ENCODE data around the gene TPBGL. TPM values are rescaled to one million over a fixed set of nuclear protein-coding genes. Genes with fewer than 3 reads are reported as not detected.

Gene TPBGL, protein sequence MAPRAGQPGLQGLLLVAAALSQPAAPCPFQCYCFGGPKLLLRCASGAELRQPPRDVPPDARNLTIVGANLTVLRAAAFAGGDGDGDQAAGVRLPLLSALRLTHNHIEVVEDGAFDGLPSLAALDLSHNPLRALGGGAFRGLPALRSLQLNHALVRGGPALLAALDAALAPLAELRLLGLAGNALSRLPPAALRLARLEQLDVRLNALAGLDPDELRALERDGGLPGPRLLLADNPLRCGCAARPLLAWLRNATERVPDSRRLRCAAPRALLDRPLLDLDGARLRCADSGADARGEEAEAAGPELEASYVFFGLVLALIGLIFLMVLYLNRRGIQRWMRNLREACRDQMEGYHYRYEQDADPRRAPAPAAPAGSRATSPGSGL
- polyA plus RNA-seq (2013, experiment 1 of 2; ENCODE audit: insufficient read length): 0.24 TPM
- polyA plus RNA-seq (2013, experiment 2 of 2; ENCODE audit: insufficient read length): 0.05 TPM

DNA sequence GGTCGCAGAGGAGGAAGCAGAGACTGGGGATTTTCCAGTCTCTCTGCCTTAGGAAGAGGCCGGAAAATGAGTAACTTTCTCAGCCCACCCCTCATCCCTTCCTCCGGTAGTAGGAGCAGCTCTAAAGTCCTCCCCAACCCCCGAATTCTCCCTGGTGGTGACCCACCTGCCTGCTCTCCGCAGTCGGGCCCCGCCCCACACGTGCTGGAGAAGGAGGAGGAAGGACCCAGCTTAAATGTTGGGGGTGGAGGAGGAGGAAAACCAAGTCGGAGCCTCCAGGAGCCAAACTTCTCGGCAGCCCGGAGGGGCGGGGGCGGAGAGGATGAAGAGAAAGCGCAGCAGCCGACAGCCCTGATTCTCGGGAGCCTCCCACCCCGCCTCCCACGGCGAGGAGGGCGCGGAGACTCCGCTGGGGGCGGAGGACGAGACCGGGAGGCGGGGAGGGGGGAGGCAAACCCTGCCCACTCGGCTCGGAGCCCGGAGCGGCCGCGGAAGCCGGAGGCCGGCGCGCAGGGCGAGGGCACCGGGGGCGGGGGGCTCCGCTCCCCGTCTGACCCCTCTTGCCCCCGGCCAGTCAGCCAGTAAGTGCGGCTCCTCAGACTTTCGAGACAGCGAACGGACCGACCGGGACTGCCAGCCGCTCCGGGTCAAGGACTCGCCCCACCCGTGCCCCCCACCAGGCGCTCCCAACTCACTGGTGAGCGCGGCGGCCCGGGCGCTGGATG lies at the start of gene TPBGL:
TSS of gene TPBGL (plus strand) at position 464 of the 725 bp plus-strand sequence. CDS start 276 bp downstream, outside the sequence.
- peak; percentile 26 for DNase-seq

DNA sequence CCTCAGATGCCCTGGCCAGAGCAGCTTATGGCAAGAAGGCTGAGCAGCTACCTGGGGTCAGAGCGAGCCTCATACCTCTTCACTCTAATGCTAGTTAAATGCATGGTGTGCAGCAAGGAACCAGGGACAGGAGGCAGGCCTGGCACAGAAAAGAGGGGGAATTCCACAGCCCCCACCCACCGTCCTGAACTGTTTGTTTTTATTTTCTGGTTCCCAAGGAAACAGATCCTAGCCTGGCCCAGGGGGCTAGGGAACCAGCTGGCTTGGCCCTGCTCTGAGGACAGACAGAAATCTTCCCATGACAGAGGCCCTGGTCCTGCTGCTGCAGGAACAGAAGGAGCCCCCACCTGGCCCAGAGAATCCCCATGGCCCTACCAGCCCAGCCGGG lies 49.2 kb upstream of the TPBGL start:
- DNase-seq: no peak

DNA sequence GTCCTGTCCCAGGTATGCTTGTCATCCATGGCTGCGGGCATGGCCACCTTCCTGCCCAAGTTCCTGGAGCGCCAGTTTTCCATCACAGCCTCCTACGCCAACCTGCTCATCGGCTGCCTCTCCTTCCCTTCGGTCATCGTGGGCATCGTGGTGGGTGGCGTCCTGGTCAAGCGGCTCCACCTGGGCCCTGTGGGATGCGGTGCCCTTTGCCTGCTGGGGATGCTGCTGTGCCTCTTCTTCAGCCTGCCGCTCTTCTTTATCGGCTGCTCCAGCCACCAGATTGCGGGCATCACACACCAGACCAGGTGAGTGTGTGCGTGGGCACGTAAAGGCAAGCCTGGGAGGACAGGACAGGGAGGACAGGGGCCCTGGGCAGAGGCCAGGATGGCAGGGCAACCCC lies 47.3 kb upstream of the TPBGL start:
- no peak for DNase-seq

DNA sequence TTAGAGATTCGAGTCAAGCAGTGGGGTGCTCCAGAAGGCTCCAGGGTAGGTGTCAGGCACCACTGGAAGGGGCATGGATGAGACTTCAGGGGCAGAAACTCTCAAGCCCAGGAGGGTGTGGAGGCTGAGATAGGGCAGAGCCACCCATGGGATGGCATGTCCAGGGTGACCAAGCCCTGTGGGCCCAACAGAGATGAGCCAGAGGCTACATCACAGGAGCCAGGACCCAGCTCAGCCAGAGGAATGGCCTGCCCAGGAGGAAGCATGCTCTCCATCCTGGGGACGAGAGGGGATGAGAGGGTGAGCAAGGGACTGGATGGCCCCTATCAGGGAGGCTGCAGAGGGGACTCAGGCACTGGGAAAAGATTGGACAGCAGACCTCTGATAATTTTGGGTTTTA lies 46.9 kb upstream of the TPBGL start:
- DNase-seq: no peak

DNA sequence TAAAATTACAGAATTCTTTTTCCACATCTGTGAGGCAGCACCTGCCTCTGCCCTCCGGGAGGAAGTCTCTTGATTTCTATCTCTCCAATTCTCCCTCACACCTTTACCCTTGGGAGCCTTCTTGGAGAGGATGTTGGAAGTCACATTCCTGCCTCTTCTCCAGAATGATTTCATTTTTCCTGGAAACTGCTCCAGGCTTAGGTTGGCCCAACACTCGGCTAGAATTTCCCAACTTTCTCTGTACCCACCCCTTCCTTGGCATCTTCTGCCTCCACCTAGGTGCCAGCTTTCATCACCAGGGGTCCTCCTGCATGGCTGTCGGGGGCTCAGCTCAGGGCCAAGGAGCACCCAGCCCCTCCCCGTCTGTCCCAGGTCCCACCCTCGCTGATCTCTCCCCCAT lies 46.4 kb upstream of the TPBGL start:
- no peak for DNase-seq

DNA sequence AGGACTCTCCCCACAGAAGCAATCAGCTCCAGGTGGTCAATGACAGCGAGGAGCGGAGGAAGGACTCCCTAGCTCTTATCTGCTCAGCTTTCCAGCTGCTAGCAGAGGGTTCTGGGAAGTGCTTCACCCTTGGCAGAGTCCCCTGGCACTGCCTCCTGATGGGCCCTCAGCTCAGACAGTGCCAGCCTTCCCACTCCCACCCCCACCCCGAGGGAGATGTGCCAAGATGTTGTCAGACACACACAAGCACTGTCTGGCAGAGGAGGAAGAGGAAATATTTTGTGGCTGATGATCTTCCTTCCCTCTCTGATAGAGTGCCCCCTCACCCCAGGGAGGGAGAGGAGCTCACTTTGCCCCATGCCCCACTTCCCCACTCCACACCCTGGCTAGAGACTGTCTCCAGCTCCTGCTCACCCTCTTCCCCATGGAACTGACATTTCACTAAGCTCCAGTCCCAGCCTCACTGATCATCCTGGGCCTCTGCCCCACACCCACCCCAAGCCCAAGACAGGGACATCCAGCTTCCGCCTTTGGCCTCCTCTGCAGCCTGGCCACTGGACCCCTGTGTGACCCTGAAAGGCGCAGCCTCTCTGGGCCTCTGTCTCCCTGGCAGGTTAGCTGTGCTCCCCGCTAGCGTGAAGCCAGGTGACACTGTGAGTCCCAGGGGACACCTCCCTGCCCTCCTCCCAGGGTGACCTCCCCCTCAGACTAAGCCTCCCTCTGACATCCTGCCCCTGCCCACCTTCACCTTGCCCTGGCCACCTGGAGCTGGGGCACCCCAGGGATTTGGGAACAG lies 45.2 kb upstream of the TPBGL start:
- no peak for DNase-seq

DNA sequence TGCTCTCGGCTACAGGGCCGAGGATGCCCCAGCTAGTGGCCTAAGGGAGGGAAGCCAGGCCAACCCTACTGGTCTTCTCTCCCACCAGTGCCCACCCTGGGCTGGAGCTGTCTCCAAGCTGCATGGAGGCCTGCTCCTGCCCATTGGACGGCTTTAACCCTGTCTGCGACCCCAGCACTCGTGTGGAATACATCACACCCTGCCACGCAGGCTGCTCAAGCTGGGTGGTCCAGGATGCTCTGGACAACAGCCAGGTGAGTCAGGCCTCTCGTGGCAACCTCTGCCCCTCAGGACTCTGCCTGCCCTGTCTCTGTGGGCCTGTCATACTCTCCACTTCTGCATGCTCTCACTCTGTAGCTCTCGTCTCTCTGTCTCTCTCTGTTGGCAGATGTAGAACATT lies 44.1 kb upstream of the TPBGL start:
- DNase-seq: no peak

DNA sequence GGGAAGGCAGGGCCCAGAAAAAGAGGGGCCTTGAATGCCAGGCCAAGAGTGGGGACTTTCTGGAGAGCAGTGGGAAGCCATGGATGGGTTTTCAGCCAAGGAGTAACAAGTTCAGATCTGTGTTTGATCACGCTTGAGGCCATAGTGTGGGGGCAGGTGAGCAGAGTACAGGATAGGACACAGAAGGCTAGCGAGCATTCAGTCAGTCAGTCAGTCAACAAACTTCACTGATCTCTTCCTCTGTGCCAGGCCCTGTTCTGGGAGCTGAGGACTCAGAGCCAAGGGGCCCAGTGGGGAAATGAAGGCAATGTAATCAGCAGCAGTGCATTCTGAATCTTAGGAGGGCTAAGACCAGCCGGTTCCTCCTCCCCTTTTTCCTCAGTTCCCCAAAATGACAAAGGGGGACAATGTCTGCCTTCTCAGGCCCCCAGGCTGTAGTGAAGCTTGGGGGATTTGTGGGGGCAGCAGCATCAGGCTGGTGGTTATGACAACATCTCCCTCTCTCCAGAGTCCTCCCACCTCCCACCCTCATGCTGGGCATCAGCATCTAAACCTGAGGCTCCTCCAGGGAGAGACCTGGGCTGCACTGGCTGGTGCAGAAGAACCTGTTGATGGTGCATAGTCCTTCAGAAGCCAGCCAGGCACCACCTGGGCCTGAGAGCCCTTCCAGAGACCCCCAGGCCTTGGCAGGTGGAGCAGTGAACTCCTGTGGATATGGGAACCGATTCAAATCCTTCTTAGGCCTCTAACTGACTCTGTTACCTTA lies 42.9 kb upstream of the TPBGL start:
- DNase-seq: no peak

DNA sequence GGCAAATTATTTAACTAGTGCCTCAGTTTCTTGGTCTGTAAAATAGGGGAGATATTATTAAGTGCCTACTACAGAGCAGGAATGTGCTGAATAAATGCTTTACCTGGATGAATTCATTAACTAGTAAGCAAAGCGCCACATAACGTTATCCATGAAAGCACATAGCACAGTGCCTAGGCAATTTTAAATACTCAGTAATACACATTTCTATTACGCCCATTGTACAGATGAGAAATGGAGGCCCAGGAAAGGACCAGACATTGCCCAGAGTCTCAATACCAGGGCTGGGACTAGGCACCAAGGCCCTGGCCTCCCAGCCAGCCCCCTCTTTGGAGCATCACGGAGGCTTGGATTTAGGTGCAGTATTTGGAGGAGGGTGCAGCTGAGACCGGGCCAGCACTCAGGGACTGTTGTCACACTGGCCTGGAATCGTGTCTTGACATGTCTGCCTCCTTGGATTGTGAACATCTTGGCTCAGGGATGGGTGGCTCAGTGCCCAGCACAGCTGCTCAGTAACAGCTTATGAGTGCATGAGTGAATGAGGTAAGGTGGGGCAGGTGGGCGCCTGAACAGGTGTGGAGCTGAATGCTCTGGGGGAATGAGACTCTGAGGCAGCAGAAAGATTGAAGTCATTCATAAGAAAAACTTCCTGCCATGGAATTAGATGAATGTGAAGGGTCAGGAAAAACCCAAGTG lies 42.1 kb upstream of the TPBGL start:
- DNase-seq: no peak

DNA sequence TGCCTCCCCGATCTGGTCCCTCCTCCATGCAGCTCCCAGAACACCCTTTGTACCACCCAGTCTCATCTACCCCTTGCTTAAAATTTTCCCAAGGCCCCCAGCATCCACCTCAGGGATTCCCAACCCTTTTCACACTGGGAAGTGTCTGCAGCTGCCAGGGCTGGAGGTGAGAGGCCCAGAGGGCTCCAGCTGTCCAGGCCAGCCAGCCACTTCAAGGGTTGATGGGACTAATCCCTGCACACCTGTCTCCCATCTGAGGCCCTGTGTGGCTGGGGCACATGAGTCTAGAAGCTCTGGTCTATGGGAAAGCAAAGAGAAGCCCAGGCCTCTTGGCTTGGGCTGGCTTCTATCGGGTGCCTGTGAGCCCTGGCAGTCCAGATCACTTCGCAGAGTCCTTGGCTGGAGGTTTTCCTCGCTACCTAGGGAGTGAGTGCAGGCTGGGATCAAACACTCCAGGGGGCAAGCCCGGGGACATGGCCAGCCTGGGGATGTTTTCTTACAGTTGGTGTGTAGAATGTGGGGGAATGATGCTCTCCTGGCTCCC lies 41.1 kb upstream of the TPBGL start:
- no peak for DNase-seq

DNA sequence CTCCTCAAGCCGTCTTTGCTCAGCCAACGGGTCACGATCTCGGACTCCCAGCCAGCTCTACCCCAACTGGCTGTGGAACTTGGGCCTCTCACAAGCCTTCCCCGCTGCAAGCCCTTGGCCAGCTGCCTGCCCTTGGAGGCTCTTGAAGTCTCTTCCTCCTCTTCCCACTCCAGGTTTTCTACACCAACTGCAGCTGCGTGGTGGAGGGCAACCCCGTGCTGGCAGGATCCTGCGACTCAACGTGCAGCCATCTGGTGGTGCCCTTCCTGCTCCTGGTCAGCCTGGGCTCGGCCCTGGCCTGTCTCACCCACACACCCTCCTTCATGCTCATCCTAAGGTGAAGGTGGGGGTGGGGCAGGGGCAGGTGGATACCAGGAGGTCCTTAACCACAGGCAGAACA lies 40.5 kb upstream of the TPBGL start:
- no peak for DNase-seq

DNA sequence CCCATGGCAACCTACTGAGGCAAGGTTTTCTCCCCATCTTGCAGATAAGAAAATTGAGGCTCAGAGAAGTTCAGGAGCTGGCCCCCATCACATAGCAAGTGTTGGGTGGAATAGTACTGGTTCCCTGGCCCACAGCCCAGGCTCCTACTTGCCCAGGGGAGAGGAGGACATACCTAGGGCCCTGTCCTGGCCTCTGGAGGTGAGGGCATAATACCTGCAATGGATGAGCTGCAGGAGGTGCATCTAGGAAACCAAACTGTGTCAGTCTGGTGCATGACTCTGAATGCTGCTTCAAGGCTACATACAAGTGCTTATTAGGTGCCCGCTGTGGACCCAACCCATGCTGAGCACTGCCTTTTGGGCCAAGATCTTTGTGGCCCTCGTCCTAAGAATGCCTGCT lies 40.0 kb upstream of the TPBGL start:
- DNase-seq: no peak

DNA sequence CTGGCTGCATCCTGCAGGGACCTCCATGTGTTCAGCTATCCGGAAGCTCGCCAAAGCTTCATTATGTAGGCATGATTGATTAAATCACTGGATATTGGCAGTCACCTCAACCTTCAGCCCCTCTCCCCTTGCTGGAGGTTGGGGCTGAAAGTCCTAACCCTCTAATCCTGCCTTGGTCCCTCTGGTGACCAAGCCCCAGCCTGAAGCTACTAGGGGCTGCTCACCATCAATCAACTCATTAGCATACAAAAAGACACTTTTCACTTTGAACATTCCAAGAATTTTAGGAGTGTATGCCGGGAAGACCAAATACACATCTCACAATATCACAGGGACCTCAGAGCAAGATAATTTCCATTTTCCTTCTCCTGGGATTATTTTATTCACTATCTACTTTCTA lies 38.8 kb upstream of the TPBGL start:
- DNase-seq: no peak

DNA sequence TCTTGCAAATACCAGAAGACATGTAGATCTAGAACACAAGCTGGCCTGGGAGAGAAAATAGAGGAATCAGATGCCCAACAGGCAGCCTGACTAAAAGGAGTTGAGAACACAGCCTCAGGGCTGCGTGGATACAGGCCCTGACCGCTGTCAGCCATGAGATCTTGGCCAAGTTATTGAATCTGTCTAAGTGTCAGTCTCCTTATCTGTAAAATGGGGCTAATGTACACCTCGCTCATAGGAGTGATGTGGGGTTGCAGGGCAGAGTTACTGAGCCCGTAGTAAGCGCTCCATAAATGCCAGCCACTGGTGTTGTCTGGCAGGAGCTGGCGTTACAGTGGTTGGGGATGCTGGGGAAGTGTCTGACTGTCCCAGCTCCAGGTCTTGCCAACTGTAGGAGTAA lies 38.4 kb upstream of the TPBGL start:
- no peak for DNase-seq

DNA sequence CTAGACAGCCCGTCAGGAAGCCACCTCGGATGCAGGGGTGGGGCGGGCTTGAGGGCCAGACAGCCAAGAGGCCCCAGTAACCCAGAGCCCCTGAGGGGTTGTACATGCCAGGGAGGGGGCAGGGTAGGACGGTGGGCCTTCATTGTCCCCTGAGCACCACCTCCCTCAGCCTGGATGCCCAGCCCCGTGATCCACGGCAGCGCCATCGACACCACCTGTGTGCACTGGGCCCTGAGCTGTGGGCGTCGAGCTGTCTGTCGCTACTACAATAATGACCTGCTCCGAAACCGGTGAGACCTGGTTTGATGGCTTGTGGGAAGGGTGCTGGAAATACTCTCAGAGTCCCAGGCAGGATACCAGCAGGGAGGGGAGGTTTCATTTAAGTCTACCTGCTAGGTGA lies 37.4 kb upstream of the TPBGL start:
- no peak for DNase-seq

DNA sequence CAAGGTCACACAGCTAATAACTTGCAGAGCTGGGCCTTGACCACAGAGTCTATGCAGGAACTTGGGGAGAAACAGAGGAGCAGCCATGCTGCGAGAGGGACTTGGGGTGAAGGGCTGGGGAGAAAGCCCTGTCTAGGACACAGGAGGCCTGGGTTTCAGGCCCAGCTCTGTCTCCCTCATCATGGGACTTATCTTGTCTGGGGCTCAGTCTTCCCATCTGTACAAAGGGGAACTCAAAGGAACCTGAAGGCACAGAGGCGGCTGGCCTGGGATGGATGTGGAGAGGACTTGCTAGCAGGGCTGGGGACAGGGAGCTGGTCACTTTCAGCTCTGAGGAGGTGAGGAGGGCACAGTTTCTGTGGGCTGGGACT lies 36.9 kb upstream of the TPBGL start:
- no peak for DNase-seq

DNA sequence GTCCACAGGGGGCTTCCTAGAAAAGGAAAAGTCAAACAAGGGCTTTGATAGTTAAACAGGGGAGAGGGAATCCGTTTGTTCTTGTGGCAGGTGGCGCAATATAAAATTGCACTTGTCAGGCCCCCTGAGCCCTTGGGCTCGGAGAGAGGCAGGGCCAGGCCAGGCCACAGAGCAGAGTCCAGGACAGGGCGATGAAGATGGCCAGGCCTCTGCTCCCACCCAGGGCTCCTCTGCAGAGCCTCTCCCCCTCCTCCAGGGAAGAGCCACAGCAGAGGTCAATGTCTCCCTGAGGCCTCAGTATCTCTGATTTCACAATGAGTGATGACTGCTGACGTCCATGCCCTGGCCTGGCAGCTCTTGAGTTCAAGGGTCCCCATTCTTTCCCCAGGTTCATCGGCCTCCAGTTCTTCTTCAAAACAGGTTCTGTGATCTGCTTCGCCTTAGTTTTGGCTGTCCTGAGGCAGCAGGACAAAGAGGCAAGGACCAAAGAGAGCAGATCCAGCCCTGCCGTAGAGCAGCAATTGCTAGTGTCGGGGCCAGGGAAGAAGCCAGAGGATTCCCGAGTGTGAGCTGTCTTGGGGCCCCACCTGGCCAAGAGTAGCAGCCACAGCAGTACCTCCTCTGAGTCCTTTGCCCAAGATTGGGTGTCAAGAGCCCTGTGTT lies 36.4 kb upstream of the TPBGL start:
- DNase-seq: no peak

DNA sequence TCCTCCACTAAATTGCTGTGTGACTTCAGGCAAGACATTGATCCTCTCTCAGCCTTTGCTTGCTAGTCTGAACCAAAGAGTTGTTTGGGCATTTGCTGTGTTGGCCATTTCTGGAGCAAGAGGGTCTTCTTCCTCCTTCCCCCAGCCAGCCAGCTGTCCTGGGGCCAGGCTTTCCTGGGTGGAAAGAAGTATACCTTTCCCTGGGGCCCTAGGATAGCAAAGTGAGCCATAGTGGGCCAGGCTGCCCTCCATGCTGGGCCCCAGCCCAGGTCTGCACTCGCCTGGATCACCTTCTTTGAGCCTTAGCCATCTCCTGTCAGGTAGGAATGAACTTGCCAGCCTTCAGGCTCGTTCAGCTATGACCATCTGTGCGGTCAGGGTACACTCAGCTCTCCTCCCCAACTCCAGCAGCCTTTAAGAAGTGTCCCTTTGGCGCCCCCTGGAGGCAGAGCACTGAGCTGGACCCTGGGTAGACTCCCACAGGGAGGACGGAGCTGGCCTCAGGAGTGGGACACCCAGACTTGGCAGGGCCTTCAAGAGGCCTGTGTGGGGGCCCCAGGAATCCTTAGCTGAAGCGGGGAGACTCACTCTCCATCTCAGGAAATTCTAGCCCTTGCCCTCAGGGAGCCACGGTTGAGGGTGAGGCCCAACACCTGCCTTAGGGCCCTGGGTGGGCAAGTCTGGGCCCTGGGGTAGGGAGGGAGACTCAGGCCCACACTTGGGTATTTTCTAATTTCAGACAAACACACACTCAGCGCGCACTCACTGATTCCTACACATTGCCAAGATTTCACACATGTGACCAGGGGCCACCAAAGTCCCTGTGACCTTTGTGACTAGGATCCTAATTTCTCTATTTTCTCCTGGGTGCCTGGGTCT lies 35.6 kb upstream of the TPBGL start:
- DNase-seq: peak; percentile 74

DNA sequence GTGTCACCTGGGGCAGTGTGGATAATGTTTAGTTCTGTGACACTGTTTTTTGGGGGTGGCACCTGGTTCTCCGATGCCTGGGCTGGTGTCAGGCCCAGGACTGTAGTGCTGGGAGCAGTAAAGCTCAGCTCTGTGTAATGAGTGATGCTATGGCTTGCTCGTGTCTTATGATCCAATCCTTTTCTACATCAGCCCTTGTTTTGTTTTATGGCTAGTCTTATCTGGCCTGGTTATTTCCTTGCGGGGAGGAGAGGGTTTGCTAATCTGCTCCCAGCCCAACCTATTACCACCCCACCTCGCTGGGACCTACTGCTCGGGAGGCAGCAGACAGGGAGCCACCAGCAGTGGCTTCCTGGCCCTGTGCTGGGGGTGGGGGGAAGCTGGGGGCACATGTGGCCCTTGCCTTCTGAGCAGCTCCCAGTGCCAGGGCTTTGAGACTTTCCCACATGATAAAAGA lies 35.0 kb upstream of the TPBGL start:
- DNase-seq: no peak

DNA sequence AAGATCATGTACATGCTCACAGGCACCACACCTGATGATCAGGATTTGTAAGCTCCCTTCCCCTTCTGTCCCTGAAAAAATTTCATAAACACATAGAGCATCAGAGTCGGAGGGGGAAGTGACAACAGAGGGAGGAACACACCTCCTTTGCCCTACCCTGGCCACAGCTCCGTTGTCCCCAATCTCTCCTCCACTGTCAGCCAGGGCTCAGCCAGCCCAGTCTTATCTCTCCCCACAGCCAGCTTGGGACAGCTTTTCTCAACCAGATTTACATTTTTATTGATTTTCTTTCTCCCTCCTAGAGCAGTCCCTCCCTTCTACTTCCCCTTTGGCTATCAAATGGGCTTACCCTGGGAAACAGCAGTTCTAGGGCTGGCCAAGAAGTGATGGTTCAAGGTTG lies 32.1 kb upstream of the TPBGL start:
- DNase-seq: no peak

Data from fibroblast of skin of back (primary cell).